Hematopoietic multipotent progenitor cell treated with erythropoietin and hydrocortisone succinate and interleukin-3 and kit ligand, for 15 days (in vitro differentiated cells): ENCODE results near the gene RRAD.
"Not testable (repeated sequence)": the region's sequence is repeated elsewhere in the genome, so short reads cannot be mapped to it uniquely, and the experiment has no call there.

Experiments
- DNase-seq: peaks from one replicate; pipeline ENCODE4 v3.0.0-alpha.2; 2015; ENCODE audit warnings: low spot score

Gene RRAD

DNA sequence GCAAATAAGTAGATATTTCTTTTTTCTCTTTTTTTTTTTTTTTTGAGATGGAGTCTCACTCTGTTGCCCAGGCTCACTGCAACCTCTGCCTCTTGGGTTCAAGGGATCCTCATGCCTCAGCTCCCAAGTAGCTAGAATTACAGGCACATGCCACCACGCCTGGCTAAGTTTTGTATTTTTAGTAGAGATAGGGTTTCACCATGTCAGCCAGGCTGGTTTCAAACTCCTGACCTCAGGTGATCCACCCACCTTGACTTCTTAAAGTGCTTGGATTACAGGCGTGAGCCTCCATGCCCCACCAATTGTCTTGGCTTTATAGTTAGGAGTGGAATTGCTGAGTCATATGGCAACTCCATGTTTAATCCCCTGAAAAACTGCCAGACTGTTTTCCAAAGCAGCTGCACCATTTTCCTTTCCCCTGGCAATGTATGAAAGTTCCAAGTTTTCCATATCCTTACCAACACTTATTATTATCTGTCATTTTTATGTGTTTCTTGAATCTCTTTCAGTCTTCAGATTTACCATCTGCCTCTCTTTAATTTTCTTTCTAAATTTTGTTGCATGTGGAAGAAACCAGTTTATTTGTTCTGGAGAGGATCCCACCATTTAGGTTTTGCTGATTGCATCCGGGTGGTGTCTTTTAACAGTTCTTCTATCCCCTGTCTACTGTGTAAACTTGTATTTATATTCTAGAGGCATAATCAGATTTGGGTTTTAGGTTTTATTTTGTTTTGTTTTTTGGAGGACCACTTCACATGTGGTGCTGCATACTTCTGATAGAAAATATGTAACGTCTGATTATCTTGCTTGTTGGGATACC, 25.8 kb upstream of the RRAD start:
- no peak for DNase-seq

DNA sequence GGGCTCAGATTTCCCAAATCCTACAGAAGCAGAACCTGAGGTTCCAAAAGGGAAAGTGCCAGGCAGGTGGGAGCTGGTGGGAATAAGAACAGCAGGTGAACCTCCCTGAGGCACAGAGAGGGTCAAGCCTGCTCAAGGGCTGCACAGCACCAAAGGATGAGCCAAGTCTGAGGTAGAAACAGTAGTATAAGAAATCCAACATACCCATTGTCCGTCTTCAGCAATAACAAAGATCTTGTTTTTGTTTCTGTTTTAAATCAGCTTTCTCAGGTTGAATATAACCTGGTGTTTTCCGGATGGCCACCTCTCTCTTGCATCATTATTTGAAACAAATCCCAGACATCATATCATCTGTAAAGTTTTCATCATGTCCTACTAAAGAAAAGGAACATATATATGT, 25.1 kb upstream of the RRAD start:
- no peak for DNase-seq

GRCh38 chr16:66949472-66949871, 24.1 kb upstream of the RRAD start:
- DNase-seq = no peak

DNA sequence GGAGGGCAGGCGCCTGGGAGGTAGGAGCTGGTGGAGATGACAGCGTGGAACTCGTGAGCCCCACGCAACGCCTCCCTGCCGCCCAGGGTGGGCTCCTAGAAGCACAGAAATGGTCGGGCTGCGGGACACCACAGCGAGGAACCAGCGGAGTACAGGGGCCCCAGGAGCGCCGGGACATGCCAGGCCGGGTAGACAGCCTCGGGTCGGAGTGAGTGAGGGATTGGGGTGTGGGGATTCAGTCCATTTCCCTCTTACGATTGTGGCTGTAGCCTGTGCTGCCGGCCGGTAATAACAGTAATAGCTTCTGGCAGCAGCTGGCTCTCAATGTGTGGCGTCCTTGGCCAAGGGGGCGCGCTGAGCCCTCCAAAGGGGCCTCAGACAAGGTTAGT, 23.5 kb upstream of the RRAD start:
- DNase-seq = no peak

GRCh38 chr16:66948134-66948836, 22.9 kb upstream of the RRAD start:
- no peak for DNase-seq

- peak; percentile 84 for DNase-seq
Measured at GRCh38 chr16:66947302-66948065, 22.1 kb upstream of the RRAD start.

DNA sequence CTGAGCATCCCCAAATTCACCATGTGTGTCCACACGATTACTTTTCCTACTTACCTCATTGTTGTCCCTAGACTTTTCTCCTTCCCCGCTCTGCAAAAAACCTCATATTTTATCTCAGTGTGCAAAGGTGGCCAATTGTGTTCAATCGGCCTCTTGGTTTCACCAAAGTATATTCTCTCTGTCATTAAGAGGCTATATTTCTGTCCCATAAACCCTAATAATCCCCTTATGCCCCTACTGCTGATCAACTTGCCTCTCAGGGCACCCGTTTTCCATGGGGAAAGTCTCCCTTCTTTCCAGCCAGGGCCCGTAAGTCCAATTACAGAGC, 21.6 kb upstream of the RRAD start:
- no peak for DNase-seq

GRCh38 chr16:66946541-66946940, 21.2 kb upstream of the RRAD start:
- DNase-seq = no peak

DNA sequence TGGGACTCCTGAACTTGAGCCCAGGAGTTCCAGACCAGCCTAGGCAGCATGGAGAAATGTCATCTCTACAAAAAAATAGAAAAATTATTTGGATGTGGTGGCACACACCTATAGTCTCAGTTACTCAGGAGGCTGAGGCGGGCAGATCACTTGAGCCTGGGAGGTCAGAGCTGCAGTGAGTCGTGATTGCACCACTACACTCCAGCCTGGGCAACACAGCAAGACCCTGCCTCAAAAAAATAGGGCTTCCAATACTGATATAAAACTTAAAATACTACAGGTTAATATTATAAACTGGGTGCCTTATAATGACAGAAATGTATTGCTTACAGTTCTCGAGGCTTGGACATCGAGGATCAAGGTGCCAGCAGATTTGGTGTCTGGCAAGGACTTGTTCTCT, 20.6 kb upstream of the RRAD start:
- no peak for DNase-seq

GRCh38 chr16:66944971-66945370, 19.6 kb upstream of the RRAD start:
- not testable (repeated sequence) for DNase-seq

- DNase-seq = no peak
Measured at GRCh38 chr16:66944054-66944441, 18.7 kb upstream of the RRAD start.

DNA sequence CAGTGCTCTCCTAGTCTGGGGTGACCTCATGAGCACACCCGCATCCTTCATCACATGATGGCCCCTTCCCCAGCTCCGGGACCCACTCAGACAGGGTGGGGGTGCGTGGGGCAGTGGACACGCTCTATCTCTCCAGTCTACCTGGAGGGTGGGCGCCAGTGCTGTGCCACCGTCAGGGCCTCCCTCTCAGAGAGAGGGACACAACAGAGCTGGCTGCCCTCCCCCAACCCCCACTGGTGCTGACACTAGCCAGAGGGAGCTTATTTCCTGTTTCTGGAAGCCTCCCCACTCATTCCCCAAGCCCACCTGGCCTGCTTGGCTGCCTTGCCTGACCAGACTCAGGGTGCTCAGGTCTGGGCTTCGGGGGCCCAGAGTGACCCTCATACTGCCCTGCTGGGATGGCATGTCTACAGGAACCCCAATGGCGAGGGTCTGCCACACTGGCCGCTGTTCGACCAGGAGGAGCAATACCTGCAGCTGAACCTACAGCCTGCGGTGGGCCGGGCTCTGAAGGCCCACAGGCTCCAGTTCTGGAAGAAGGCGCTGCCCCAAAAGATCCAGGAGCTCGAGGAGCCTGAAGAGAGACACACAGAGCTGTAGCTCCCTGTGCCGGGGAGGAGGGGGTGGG, 18.2 kb upstream of the RRAD start:
- DNase-seq = no peak

GRCh38 chr16:66942981-66943380, 17.6 kb upstream of the RRAD start:
- no peak for DNase-seq

DNA sequence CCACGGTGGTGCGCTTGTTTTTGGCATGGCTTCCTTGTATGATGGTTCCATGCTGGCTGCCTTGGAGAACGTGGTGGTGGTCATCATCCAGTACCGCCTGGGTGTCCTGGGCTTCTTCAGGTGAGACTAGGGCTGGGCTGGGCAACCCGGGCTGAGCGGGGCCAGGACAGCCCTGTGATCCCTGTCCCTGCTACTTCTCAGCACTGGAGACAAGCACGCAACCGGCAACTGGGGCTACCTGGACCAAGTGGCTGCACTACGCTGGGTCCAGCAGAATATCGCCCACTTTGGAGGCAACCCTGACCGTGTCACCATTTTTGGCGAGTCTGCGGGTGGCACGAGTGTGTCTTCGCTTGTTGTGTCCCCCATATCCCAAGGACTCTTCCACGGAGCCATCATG, 14.9 kb upstream of the RRAD start:
- no peak for DNase-seq

DNA sequence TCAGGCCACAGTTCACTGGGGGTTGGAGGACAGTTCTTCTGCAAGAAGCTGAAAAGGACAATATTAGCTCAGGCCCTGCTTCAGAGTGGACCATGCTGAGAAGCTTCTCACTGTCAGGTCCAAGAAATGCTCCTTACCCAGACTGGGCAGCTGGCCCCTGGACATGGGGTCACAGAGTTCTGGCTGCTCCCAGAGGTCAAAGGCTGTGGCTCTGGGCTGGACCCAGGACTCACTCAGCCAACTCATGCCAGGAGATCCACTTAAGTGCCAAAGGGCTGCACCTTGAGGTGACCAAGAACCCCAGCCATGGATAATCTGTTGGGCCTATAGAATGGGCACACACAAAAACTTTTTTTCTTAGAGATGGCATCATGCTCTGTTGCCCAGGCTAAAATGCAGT, 14.0 kb upstream of the RRAD start:
- DNase-seq = no peak

DNA sequence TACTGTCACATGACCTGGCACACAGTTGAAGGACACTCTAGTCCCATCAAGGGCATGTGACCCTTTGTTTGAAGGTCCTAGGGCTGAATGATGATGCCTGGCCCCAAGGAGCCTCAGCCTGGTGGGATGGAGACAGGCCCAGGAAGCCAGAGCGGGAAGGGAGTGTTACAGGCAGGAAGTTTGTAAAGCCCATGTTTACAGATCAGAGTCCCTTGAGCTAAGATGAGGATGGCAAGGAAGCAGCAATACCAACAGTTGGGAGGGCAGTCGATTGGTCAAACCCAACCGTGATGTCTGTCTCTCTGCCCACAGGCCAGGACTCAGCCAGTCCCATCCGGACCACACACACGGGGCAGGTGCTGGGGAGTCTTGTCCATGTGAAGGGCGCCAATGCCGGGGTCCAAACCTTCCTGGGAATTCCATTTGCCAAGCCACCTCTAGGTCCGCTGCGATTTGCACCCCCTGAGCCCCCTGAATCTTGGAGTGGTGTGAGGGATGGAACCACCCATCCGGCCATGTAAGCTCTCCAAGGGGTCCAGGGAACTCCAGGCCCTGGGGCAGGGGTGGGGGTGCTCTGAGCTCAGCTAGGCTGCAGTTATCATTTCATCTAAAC, 12.5 kb upstream of the RRAD start:
- no peak for DNase-seq

DNA sequence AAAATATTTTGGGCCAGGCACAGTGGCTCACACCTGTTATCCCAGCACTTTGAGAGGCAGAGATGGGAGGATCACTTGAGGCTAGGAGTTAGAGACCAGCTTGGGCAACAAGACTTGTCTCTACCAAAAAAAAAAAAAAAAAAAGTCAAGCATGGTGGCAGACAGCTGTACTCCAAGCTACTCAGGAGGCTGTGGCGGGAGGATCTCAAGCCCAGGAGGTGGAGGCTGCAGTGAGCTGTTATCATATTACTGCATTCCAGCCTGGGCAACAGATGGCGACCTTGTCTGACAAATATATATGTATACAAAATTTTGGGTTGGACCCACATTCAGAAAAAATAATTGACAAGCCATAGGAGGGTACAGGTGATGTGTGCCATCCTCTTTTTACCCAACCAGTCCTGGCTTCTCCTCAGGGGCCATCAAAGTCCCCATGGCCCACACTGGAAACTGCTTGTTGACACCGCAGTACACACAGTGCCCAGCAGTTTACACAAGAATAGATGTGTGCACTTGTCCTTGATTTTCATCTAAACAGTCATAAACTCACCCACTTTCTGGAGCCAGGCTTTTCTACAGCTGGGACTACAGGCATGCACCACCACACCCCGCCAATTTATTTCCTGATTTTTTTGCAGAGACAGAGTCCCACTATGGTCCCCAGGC, 11.7 kb upstream of the RRAD start:
- DNase-seq = peak; percentile 43

DNA sequence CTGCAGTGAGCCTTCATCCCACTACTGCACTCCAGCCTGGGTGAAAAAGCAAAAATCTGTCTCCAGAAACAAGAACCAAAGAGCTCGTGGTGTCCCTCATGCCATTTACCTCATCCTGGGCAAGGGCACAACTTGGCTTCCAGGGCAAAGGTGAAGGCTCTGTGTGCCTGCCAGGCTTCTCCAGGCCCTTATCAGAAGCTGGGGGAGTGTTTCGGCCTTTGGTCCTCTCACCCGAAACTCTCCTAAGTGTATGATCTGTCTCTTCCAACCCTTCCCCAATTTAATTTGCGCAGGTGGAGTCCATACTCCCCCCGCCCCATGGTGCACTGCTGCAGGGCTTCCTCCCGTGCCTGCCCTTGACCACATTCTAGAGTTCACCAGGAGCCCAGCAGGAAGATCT, 11.1 kb upstream of the RRAD start:
- DNase-seq = no peak

- no peak for DNase-seq
Measured at GRCh38 chr16:66935314-66936011, 10.1 kb upstream of the RRAD start, which contains the start of gene CES2. Gene CES2 (plus strand): TSS chr16:66935516. CDS start chr16:66935636, 120 bp downstream.

GRCh38 chr16:66934839-66935313, 9.5 kb upstream of the RRAD start:
- DNase-seq = not testable (repeated sequence)
